Germinal center (tissue), 1 donor: ENCODE results near the gene LRIT3.
"Not testable (repeated sequence)": the region's sequence is repeated elsewhere in the genome, so short reads cannot be mapped to it uniquely, and the experiment has no call there.

Experiments
- DNase-seq: peaks from one replicate; pipeline ENCODE4 v3.0.0; 2012; ENCODE audit warnings: mixed read lengths, low spot score

Gene LRIT3

GRCh38 chr4:109850601-109851000 is 2.7 kb downstream of the LRIT3 start:
- DNase-seq, result no peak

- not testable (repeated sequence) for DNase-seq
These were observed 11.8 kb downstream of the LRIT3 start for GRCh38 chr4:109859426-109860300.

- DNase-seq, result no peak
These were observed 13.4 kb downstream of the LRIT3 start for GRCh38 chr4:109861271-109861670.

GRCh38 chr4:109861916-109862511 is 14.1 kb downstream of the LRIT3 start:
- no peak for DNase-seq

GRCh38 chr4:109864134-109864533 is 16.2 kb downstream of the LRIT3 start:
- DNase-seq, result no peak

- DNase-seq, result no peak
These were observed 22.2 kb downstream of the LRIT3 start for GRCh38 chr4:109870061-109870460.

GRCh38 chr4:109872065-109872464 is 24.2 kb downstream of the LRIT3 start:
- DNase-seq, result no peak

- DNase-seq, result no peak
These were observed 25.2 kb downstream of the LRIT3 start for GRCh38 chr4:109872950-109873656.

GRCh38 chr4:109873791-109874514 is 26.0 kb downstream of the LRIT3 start:
- no peak for DNase-seq

GRCh38 chr4:109875106-109875505 is 27.2 kb downstream of the LRIT3 start:
- no peak for DNase-seq

GRCh38 chr4:109875553-109875952 is 27.6 kb downstream of the LRIT3 start:
- not testable (repeated sequence) for DNase-seq

GRCh38 chr4:109876634-109877265 is 28.8 kb downstream of the LRIT3 start:
- no peak for DNase-seq

- DNase-seq, result no peak
These were observed 29.5 kb downstream of the LRIT3 start for GRCh38 chr4:109877400-109877799.

- DNase-seq, result no peak
These were observed 30.4 kb downstream of the LRIT3 start for GRCh38 chr4:109878355-109878754.

GRCh38 chr4:109879081-109879480 is 31.2 kb downstream of the LRIT3 start:
- DNase-seq, result no peak

- DNase-seq, result no peak
These were observed 31.9 kb downstream of the LRIT3 start for GRCh38 chr4:109879636-109880314.

- no peak for DNase-seq
These were observed 38.4 kb downstream of the LRIT3 start for GRCh38 chr4:109886303-109886702.

GRCh38 chr4:109887071-109887470 is 39.2 kb downstream of the LRIT3 start:
- DNase-seq, result no peak

GRCh38 chr4:109890076-109890475 is 42.2 kb downstream of the LRIT3 start:
- DNase-seq, result no peak

- no peak for DNase-seq
These were observed 54.8 kb downstream of the LRIT3 start for GRCh38 chr4:109902559-109903251.

- no peak for DNase-seq
These were observed 60.8 kb downstream of the LRIT3 start for GRCh38 chr4:109908731-109909130.
